Stomach smooth muscle (tissue), 2 donors: ENCODE measurements around the gene FBXO2.
A peak's percentile ranks its signal among the peaks of the same experiment; 100 is the strongest.

ENCODE experiments used
- H3K27ac ChIP-seq: one replicate; pipeline ENCODE4 v1.7.0; 2013; ENCODE audit warnings: mild to moderate bottlenecking, low read length, inconsistent platforms
- H3K27me3 ChIP-seq, 2 donors: one replicate each; pipeline ENCODE4 v1.7.0; 2013; ENCODE audit warnings: low read length in 2 of 2; ENCODE audit not compliant: insufficient read depth in 2 of 2, control insufficient read depth in 1 of 2
- H3K36me3 ChIP-seq, 2 donors: one replicate each; pipeline ENCODE4 v1.7.0; 2013; ENCODE audit warnings: low read length in 2 of 2; ENCODE audit not compliant: control insufficient read depth in 2 of 2, insufficient read depth in 2 of 2
- H3K4me1 ChIP-seq: one replicate; pipeline ENCODE4 v1.7.0; 2013; ENCODE audit warnings: low read length; ENCODE audit not compliant: control insufficient read depth, insufficient read depth
- H3K4me3 ChIP-seq, 2 donors: one replicate each; pipeline ENCODE4 v1.7.0; 2013; ENCODE audit warnings: low read length in 2 of 2
- H3K9ac ChIP-seq, 2 donors: one replicate each; pipeline ENCODE4 v1.7.0; 2013; ENCODE audit warnings: low read length in 2 of 2, mild to moderate bottlenecking in 1 of 2
- H3K9me3 ChIP-seq, 2 donors: one replicate each; pipeline ENCODE4 v1.7.0; 2013; ENCODE audit warnings: low read length in 2 of 2; ENCODE audit not compliant: control insufficient read depth in 2 of 2
- donor health status: healthy.
- donor health status: Pancreatic carcinoma.

FBXO2 gene

DNA sequence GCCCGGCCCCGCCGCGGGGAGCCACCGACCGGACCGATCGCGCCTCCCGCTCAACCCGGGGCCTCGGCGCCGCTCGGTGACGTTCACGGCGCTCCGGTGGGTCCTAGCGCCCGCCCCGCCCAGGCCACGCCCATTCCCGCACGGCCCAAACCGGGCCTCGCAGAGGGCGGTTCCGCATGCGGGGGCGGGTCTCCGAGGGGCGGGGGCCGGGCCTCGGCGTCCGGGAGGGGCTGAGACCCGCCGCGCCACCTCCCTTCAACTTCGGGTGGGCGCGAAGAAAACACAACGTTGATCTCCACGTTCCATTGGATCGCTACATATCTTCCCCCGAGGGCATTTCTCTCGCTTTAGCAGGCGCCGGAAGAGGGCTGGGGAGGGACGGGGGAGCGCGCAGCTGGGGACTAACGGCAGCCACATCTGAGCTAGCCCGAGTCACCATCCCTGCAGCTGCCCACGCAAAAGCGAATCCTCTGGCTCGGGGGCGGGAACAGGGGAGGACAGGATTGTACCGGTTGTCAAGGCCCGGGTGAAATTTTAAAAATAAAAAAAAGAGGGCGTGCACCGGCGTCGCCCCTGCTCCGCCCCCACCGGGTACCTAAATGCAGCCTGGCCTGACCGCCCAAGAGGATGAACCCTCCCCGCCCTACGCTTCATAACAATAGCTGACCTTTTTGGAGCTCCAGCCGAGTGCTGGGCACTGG lies 27.0 kb upstream of the FBXO2 start, which contains the start of gene MAD2L2:
Gene MAD2L2 (minus strand): TSS at position 78 of the 701 bp plus-strand sequence. CDS start 547 bp downstream, outside the sequence.
- Histone ChIP-seq H3K36me3 (peaks cover 0 to 4% of the 10 kb centered on the region in 2 donors), H3K9me3 (no peaks in the 10 kb centered on the region), H3K9ac (peak within 1 kb of the TSS; percentile 73 to 83)

GRCh38 chr1:11680270-11681070 lies 26.2 kb upstream of the FBXO2 start:
- peaks cover 3 to 10% of the 10 kb centered on the region in 2 donors for H3K36me3 ChIP-seq
- H3K4me1 ChIP-seq, result peaks cover 12% of the 10 kb centered on the region
- H3K27me3 ChIP-seq, result peaks cover 0 to 2% of the 10 kb centered on the region in 2 donors
- peak overlapping the region; percentile 87 for H3K4me3 ChIP-seq
- no peaks in the 10 kb centered on the region for H3K9me3 ChIP-seq
- peak overlapping the region; percentile 49 for H3K27ac ChIP-seq
- H3K9ac ChIP-seq, result peak overlapping the region; percentile 73 to 83

More for the DNA sequence above, 27.0 kb upstream of the FBXO2 start, which contains the start of gene MAD2L2:
- H3K27me3 ChIP-seq, result peaks cover 0 to 3% of the 10 kb centered on the region in 2 donors
- peak within 1 kb of the TSS; percentile 49 for H3K27ac ChIP-seq
- peak within 1 kb of the TSS; percentile 87 for H3K4me3 ChIP-seq
- peaks cover 12% of the 10 kb centered on the region for H3K4me1 ChIP-seq

- Histone ChIP-seq H3K4me3 (no peak overlapping the region), H3K27ac (no peak overlapping the region), H3K27me3 (peaks cover 0 to 2% of the 10 kb centered on the region in 2 donors), H3K36me3 (peaks cover 17 to 18% of the 10 kb centered on the region in 2 donors), H3K9ac (no peak overlapping the region), H3K4me1 (peaks cover 12% of the 10 kb centered on the region), H3K9me3 (no peaks in the 10 kb centered on the region)
These were observed 24.2 kb upstream of the FBXO2 start for GRCh38 chr1:11678442-11678841.

GRCh38 chr1:11676386-11677103 lies 22.3 kb upstream of the FBXO2 start:
- no peak overlapping the region for H3K27ac ChIP-seq
- H3K27me3 ChIP-seq, result no peaks in the 10 kb centered on the region
- no peak overlapping the region for H3K4me3 ChIP-seq
- H3K4me1 ChIP-seq, result peaks cover 10% of the 10 kb centered on the region
- H3K9ac ChIP-seq, result no peak overlapping the region
- no peaks in the 10 kb centered on the region for H3K9me3 ChIP-seq
- peaks cover 22% of the 10 kb centered on the region in 2 donors for H3K36me3 ChIP-seq

DNA sequence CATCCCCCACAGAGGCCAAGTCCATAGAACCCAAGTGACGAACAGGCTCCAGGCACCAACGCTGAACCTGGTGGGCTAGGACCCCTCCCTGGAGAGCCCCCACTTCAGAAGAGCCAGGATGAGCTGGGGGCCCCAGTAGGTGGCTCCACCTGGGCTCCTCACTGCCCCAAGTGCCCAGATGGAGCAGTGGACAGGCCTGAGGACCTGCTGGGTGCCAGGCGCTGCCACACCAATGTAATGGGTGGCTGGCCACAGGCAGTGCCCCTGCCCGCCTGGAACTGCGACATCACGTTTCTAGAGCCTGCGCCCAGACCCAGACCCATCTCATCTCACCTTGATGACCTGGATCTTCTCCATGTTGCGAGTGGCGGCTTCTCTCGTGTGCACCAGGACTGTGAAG lies 21.1 kb upstream of the FBXO2 start:
- Histone ChIP-seq H3K4me3 (no peak overlapping the region), H3K27me3 (no peaks in the 10 kb centered on the region), H3K4me1 (peaks cover 4% of the 10 kb centered on the region), H3K27ac (no peak overlapping the region), H3K36me3 (peaks cover 22 to 24% of the 10 kb centered on the region in 2 donors), H3K9me3 (no peaks in the 10 kb centered on the region), H3K9ac (no peak overlapping the region)

- Histone ChIP-seq H3K4me1 (no peaks in the 10 kb centered on the region), H3K9me3 (no peaks in the 10 kb centered on the region), H3K27me3 (no peaks in the 10 kb centered on the region), H3K27ac (no peak overlapping the region), H3K36me3 (peaks cover 22 to 24% of the 10 kb centered on the region in 2 donors), H3K4me3 (no peak overlapping the region), H3K9ac (no peak overlapping the region)
These were observed 20.3 kb upstream of the FBXO2 start for GRCh38 chr1:11674488-11674887.

- H3K27ac ChIP-seq, result no peak overlapping the region
- no peaks in the 10 kb centered on the region for H3K27me3 ChIP-seq
- H3K4me1 ChIP-seq, result no peaks in the 10 kb centered on the region
- no peak overlapping the region for H3K9ac ChIP-seq
- no peak overlapping the region for H3K4me3 ChIP-seq
- peaks cover 27 to 28% of the 10 kb centered on the region in 2 donors for H3K36me3 ChIP-seq
- no peaks in the 10 kb centered on the region for H3K9me3 ChIP-seq
These were observed 19.0 kb upstream of the FBXO2 start for GRCh38 chr1:11673089-11673769.

GRCh38 chr1:11671544-11672286 lies 17.5 kb upstream of the FBXO2 start:
- Histone ChIP-seq H3K27ac (no peak overlapping the region), H3K36me3 (peaks cover 27 to 28% of the 10 kb centered on the region in 2 donors)

GRCh38 chr1:11671205-11671543 lies 16.9 kb upstream of the FBXO2 start:
- H3K9ac ChIP-seq, result no peak overlapping the region
- no peak overlapping the region for H3K27ac ChIP-seq
- no peak overlapping the region for H3K4me3 ChIP-seq
- no peaks in the 10 kb centered on the region for H3K27me3 ChIP-seq
- peaks cover 23 to 28% of the 10 kb centered on the region in 2 donors for H3K36me3 ChIP-seq
- no peaks in the 10 kb centered on the region for H3K4me1 ChIP-seq
- H3K9me3 ChIP-seq, result no peaks in the 10 kb centered on the region

More at GRCh38 chr1:11671544-11672286, 17.5 kb upstream of the FBXO2 start:
- Histone ChIP-seq H3K4me3 (no peak overlapping the region), H3K9ac (no peak overlapping the region), H3K4me1 (no peaks in the 10 kb centered on the region), H3K27me3 (no peaks in the 10 kb centered on the region), H3K9me3 (no peaks in the 10 kb centered on the region)
